ENCODE data around the gene L2HGDH.

DNA sequence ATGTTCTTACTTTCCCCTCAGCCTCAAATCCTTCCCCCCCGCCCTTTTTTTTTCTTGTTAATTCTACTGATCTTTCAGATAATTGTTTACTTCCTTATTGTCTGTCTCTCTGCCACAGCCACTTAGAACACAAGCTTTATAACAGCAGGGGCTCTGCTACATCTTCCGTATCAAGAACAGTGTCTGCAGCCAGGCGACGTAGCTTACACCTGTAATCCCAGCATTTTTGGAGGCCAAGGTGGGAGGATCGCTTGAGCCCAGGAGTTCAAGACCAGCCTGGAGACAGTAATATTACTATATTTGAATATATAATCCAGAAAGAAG, 86.1 kb downstream of the L2HGDH start:
- TF ChIP-seq, protein P1, sequence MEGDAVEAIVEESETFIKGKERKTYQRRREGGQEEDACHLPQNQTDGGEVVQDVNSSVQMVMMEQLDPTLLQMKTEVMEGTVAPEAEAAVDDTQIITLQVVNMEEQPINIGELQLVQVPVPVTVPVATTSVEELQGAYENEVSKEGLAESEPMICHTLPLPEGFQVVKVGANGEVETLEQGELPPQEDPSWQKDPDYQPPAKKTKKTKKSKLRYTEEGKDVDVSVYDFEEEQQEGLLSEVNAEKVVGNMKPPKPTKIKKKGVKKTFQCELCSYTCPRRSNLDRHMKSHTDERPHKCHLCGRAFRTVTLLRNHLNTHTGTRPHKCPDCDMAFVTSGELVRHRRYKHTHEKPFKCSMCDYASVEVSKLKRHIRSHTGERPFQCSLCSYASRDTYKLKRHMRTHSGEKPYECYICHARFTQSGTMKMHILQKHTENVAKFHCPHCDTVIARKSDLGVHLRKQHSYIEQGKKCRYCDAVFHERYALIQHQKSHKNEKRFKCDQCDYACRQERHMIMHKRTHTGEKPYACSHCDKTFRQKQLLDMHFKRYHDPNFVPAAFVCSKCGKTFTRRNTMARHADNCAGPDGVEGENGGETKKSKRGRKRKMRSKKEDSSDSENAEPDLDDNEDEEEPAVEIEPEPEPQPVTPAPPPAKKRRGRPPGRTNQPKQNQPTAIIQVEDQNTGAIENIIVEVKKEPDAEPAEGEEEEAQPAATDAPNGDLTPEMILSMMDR (IDR thresholded peaks at IDR 0.05; ENCODE audit: insufficient read depth, low read length), result no peak
- TF ChIP-seq POLR2AphosphoS5 (IDR thresholded peaks at IDR 0.05; ENCODE audit: low read depth), result no peak
